ENCODE results near the gene RSU1.

DNA sequence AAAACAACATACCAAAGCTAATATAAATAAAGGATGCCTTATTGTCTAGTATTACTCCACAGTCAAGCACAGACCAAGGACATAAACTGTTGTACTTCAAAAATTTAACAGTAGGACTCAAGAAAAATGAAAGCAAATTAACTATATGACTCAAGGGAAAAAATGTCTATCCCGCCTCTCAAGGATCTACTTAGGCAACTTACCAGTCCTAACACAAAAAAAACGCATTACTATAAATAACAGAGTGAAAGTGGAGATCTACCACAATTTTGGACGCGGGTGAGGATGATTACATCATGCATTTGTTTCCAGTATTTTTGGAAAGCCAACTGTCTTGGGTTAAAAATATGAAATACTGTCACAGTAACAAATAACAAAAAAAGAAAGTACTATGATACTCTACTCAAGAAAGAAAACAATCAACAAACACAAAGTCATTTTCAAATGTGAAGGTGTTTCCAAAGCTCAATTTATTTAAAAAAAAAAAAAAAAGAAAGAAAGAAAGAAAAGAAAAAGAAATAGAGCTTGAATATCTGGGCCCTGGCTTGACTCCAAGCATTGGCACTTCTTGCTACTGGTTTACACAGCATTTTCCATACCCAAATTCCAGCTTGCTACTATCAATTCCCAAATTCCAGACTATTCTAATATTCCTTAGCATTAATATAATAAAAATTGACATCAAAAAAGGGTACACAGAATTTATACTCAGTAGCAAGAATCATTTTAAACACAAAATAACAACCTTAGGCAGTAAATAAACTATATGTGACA lies 99.4 kb downstream of the RSU1 start:
- TF ChIP-seq, protein P1, sequence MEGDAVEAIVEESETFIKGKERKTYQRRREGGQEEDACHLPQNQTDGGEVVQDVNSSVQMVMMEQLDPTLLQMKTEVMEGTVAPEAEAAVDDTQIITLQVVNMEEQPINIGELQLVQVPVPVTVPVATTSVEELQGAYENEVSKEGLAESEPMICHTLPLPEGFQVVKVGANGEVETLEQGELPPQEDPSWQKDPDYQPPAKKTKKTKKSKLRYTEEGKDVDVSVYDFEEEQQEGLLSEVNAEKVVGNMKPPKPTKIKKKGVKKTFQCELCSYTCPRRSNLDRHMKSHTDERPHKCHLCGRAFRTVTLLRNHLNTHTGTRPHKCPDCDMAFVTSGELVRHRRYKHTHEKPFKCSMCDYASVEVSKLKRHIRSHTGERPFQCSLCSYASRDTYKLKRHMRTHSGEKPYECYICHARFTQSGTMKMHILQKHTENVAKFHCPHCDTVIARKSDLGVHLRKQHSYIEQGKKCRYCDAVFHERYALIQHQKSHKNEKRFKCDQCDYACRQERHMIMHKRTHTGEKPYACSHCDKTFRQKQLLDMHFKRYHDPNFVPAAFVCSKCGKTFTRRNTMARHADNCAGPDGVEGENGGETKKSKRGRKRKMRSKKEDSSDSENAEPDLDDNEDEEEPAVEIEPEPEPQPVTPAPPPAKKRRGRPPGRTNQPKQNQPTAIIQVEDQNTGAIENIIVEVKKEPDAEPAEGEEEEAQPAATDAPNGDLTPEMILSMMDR (IDR thresholded peaks at IDR 0.05; ENCODE audit: low read depth, low read length): no peak
- no peak for TF ChIP-seq EZH2phosphoT487 (IDR thresholded peaks at IDR 0.05; ENCODE audit: low read depth)
